ENCODE data around the gene FNDC5. TPM values are rescaled to one million over a fixed set of nuclear protein-coding genes. Genes with fewer than 3 reads are reported as not detected.

The FNDC5 gene
- polyA plus RNA-seq, 1 donor from 2014 or later = 21.6 TPM

DNA sequence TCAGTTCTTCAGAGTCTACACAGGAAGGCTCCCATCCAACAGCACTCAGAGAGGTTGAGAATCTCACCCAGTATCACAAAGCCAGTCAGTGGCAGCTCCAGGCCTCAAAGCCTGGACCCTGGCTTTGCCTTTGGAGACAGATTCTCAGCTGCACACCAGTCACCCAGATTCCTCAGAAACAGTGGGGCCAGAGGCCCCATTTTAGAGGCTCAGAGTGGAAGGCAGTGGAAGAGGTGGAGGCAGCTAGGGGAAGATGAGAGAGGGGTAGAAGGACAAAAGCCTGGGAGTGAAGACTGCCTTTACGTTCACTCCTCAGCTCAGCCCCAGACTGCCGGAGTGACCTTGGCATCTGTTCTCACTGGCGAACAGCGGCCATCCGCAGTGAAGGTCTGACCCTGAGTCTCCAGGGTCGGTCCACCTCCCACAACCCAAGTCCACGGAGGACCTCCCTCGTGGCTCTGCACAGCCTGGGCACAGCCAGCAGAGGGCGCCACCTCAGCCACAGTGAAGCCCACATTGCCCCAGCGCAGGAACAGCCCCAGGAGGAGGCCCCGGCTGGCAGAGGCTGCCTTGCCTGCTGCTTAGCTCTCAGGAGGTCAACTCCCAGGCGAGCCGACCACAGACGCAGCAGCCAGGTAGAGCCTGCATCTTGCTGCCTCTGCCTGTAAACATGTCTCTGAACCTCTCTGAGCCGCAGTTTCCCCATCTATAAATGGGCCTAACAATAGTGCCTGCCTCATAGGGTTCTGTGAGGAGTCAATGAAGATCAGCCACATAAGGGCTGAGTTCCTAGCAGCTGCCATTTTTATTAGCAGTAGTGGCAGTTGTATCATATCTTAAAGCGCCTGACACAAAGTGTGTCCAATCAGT lies 5.9 kb upstream of the FNDC5 start:
- H3K9me3 ChIP-seq (ENCODE audit: low read length) = no peaks in the 10 kb centered on the region
- no peak overlapping the region for H3K27ac ChIP-seq (ENCODE audit: low read length)
- H2AFZ ChIP-seq (ENCODE audit: low read depth, low read length) = no peak overlapping the region
- H3F3A ChIP-seq (ENCODE audit: insufficient read depth, low read length, poor library complexity, severe bottlenecking) = peaks cover 3% of the 10 kb centered on the region
- H3K79me2 ChIP-seq (replicated peaks; ENCODE audit: insufficient read depth, low read length) = no peaks in the 10 kb centered on the region
- H3K9ac ChIP-seq (ENCODE audit: low read length) = no peak overlapping the region
- H3K4me2 ChIP-seq (ENCODE audit: low read length) = no peak overlapping the region
- no peaks in the 10 kb centered on the region for H3K36me3 ChIP-seq (ENCODE audit: insufficient read depth, low read length)
- peaks cover under 1% of the 10 kb centered on the region for H3K27me3 ChIP-seq (ENCODE audit: insufficient read depth, low read depth, low read length)
- H4K20me1 ChIP-seq (ENCODE audit: insufficient read depth) = no peaks in the 10 kb centered on the region
- H3K9me2 ChIP-seq (ENCODE audit: insufficient read depth, low read length) = no peaks in the 10 kb centered on the region
- H3K4me3 ChIP-seq (ENCODE audit: low read length) = no peak overlapping the region
- TF ChIP-seq MXI1 (conservative IDR thresholded peaks at IDR 0.05; ENCODE audit: poor library complexity, severe bottlenecking) = no peak
- TF ChIP-seq CTCF (IDR thresholded peaks at IDR 0.05; ENCODE audit: poor library complexity, severe bottlenecking) = peak; percentile 60
- no peak for TF ChIP-seq SMC3 (conservative IDR thresholded peaks at IDR 0.05; ENCODE audit: poor library complexity)
- no peak for TF ChIP-seq EP300 (conservative IDR thresholded peaks at IDR 0.05; ENCODE audit: poor library complexity, severe bottlenecking)
- no peak for TF ChIP-seq EZH2 (IDR thresholded peaks at IDR 0.05; ENCODE audit: borderline replicate concordance, insufficient read depth, low read length, poor library complexity, severe bottlenecking)
- no peak for TF ChIP-seq TAF1 (IDR thresholded peaks at IDR 0.05; ENCODE audit: low read depth)

GRCh38 chr1:32874860-32875752 lies 4.4 kb upstream of the FNDC5 start:
- Histone ChIP-seq H3K4me3 (ENCODE audit: low read length) (no peak overlapping the region), H3K27ac (ENCODE audit: low read length) (no peak overlapping the region)

More at GRCh38 chr1:32874860-32875752, 4.4 kb upstream of the FNDC5 start:
- H3K4me2 ChIP-seq (ENCODE audit: low read length) = no peak overlapping the region
- no peaks in the 10 kb centered on the region for H3K79me2 ChIP-seq (replicated peaks; ENCODE audit: insufficient read depth, low read length)
- H2AFZ ChIP-seq (ENCODE audit: low read depth, low read length) = no peak overlapping the region
- no peaks in the 10 kb centered on the region for H3K36me3 ChIP-seq (ENCODE audit: insufficient read depth, low read length)
- TF ChIP-seq RAD21 (conservative IDR thresholded peaks at IDR 0.05) (no peak), EP300 (conservative IDR thresholded peaks at IDR 0.05; ENCODE audit: poor library complexity, severe bottlenecking) (no peak), MXI1 (conservative IDR thresholded peaks at IDR 0.05; ENCODE audit: poor library complexity, severe bottlenecking) (no peak), EZH2 (IDR thresholded peaks at IDR 0.05; ENCODE audit: borderline replicate concordance, insufficient read depth, low read length, poor library complexity, severe bottlenecking) (no peak), SMC3 (conservative IDR thresholded peaks at IDR 0.05; ENCODE audit: poor library complexity) (no peak), POLR2AphosphoS5 (IDR thresholded peaks at IDR 0.05) (no peak), CTCF (IDR thresholded peaks at IDR 0.05; ENCODE audit: poor library complexity, severe bottlenecking) (no peak), TAF1 (IDR thresholded peaks at IDR 0.05; ENCODE audit: low read depth) (no peak)
- TF ChIP-seq, protein P1, sequence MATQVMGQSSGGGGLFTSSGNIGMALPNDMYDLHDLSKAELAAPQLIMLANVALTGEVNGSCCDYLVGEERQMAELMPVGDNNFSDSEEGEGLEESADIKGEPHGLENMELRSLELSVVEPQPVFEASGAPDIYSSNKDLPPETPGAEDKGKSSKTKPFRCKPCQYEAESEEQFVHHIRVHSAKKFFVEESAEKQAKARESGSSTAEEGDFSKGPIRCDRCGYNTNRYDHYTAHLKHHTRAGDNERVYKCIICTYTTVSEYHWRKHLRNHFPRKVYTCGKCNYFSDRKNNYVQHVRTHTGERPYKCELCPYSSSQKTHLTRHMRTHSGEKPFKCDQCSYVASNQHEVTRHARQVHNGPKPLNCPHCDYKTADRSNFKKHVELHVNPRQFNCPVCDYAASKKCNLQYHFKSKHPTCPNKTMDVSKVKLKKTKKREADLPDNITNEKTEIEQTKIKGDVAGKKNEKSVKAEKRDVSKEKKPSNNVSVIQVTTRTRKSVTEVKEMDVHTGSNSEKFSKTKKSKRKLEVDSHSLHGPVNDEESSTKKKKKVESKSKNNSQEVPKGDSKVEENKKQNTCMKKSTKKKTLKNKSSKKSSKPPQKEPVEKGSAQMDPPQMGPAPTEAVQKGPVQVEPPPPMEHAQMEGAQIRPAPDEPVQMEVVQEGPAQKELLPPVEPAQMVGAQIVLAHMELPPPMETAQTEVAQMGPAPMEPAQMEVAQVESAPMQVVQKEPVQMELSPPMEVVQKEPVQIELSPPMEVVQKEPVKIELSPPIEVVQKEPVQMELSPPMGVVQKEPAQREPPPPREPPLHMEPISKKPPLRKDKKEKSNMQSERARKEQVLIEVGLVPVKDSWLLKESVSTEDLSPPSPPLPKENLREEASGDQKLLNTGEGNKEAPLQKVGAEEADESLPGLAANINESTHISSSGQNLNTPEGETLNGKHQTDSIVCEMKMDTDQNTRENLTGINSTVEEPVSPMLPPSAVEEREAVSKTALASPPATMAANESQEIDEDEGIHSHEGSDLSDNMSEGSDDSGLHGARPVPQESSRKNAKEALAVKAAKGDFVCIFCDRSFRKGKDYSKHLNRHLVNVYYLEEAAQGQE (IDR thresholded peaks at IDR 0.05; ENCODE audit: borderline replicate concordance) = no peak
- H4K20me1 ChIP-seq (ENCODE audit: insufficient read depth) = no peaks in the 10 kb centered on the region
- peaks cover 8% of the 10 kb centered on the region for H3K27me3 ChIP-seq (ENCODE audit: insufficient read depth, low read depth, low read length)
- H3K9me2 ChIP-seq (ENCODE audit: insufficient read depth, low read length) = no peaks in the 10 kb centered on the region
- no peaks in the 10 kb centered on the region for H3K9me3 ChIP-seq (ENCODE audit: low read length)
- H3F3A ChIP-seq (ENCODE audit: insufficient read depth, low read length, poor library complexity, severe bottlenecking) = peaks cover 4% of the 10 kb centered on the region
- H3K9ac ChIP-seq (ENCODE audit: low read length) = no peak overlapping the region

Measured in neural cell (in vitro differentiated cells).